ENCODE results near the gene NOVA2. TPM values are rescaled to one million over a fixed set of nuclear protein-coding genes. Genes with fewer than 3 reads are reported as not detected.

NOVA2 gene
- total and polyA plus RNA-seq, 9 of the 15 experiments (the other 6 are each of a cell fraction or from before 2014, with no cell fraction given) = not detected

- no peak for TF ChIP-seq MITF (IDR thresholded peaks at IDR 0.05)
- no peak for TF ChIP-seq CTCFL (IDR thresholded peaks at IDR 0.05; ENCODE audit: borderline replicate concordance, insufficient read depth, low read depth, low read length, poor library complexity, severe bottlenecking)
- TF ChIP-seq PTTG1 (tag; IDR thresholded peaks at IDR 0.05; ENCODE audit: low read depth) = no peak
- TF ChIP-seq CHD2 (IDR thresholded peaks at IDR 0.05; ENCODE audit: low read depth, low read length) = no peak
- no peak for TF ChIP-seq ZNF311 (CRISPR knock-in tag; IDR thresholded peaks at IDR 0.05)
- TF ChIP-seq TSHZ1 (CRISPR knock-in tag; IDR thresholded peaks at IDR 0.05) = no peak
- TF ChIP-seq MBD1 (CRISPR knock-in tag; IDR thresholded peaks at IDR 0.05) = no peak
- TF ChIP-seq BMI1 (IDR thresholded peaks at IDR 0.05; ENCODE audit: low read length) = no peak
- TF ChIP-seq ZNF740 (CRISPR knock-in tag; IDR thresholded peaks at IDR 0.05) = no peak
- no peak for TF ChIP-seq ZNF740 (tag; IDR thresholded peaks at IDR 0.05)
- TF ChIP-seq FOXK1 (CRISPR knock-in tag; IDR thresholded peaks at IDR 0.05; ENCODE audit: borderline replicate concordance) = no peak
- TF ChIP-seq ZNF696 (CRISPR knock-in tag; conservative IDR thresholded peaks at IDR 0.05) = no peak
- TF ChIP-seq MAFG (tag; conservative IDR thresholded peaks at IDR 0.05) = no peak
- no peak for TF ChIP-seq HDAC6 (IDR thresholded peaks at IDR 0.05; ENCODE audit: low read depth, low read length)
- no peak for TF ChIP-seq MCM7 (IDR thresholded peaks at IDR 0.05)
- no peak for TF ChIP-seq HDAC8 (tag; IDR thresholded peaks at IDR 0.05)
- TF ChIP-seq ARID2 (IDR thresholded peaks at IDR 0.05) = no peak
- TF ChIP-seq ZNF764 (CRISPR knock-in tag; IDR thresholded peaks at IDR 0.05; ENCODE audit: low read depth) = no peak
Observed at GRCh38 chr19:45952686-45953505, 20.8 kb downstream of the NOVA2 start (continued).
